SK-N-MC (cell line): Measurements from ENCODE around the gene ASB6.

Source experiments
- EZH2 ChIP-seq: fragments of 200-600 bp; sonication (generic); IDR thresholded peaks from one replicate; pipeline ENCODE4 v1.6.1; 2017; ENCODE audit warnings: antibody characterized with exemption
- FOXP2 ChIP-seq: optimal IDR thresholded peaks from 2 replicates; pipeline ENCODE3; 2011; ENCODE audit warnings: mild to moderate bottlenecking, moderate library complexity; ENCODE audit not compliant: insufficient read depth; ENCODE audit errors: extremely low read length, control extremely low read depth
- POLR2AphosphoS5 ChIP-seq: IDR thresholded peaks from 2 replicates; pipeline ENCODE4 v1.6.1; 2012; ENCODE audit warnings: mild to moderate bottlenecking, low read depth, low read length, borderline replicate concordance

GRCh38 chr9:129665814-129666520 lies 24.0 kb upstream of the ASB6 start:
- TF ChIP-seq POLR2AphosphoS5 (no peak), EZH2 (no peak), FOXP2 (no peak)
